Smooth muscle cell (in vitro differentiated cells): Measurements from ENCODE around the gene LOX. TPM values are rescaled to one million over a fixed set of nuclear protein-coding genes. Genes with fewer than 3 reads are reported as not detected.

Experiments used
- DNase-seq: peaks from one replicate; lab custom pipeline; 2025; ENCODE audit not compliant: unreplicated experiment; lab: John Stamatoyannopoulos, UW
- H2AFZ ChIP-seq: fragments of 200-600 bp; sonication (generic); 2 replicates; pipeline ENCODE4 v1.6.0; 2016; ENCODE audit warnings: antibody characterized with exemption, low read depth, mild to moderate bottlenecking
- H3F3A ChIP-seq: fragments of 200-600 bp; sonication (generic); 2 replicates; pipeline ENCODE4 v1.6.0; 2017; ENCODE audit warnings: antibody characterized with exemption, low read depth
- H3K27ac ChIP-seq: fragments of 200-600 bp; sonication (generic); 2 replicates; pipeline ENCODE4 v1.5.1; 2016; ENCODE audit warnings: low read depth, mild to moderate bottlenecking
- H3K27me3 ChIP-seq: fragments of 200-600 bp; sonication (generic); 2 replicates; pipeline ENCODE4 v1.6.1; 2016; ENCODE audit warnings: low read depth, mild to moderate bottlenecking
- H3K36me3 ChIP-seq: fragments of 200-600 bp; sonication (generic); 2 replicates; pipeline ENCODE4 v1.5.1; 2016; ENCODE audit warnings: low read depth
- H3K4me1 ChIP-seq: fragments of 200-600 bp; sonication (generic); 2 replicates; pipeline ENCODE4 v1.5.1; 2016; ENCODE audit warnings: low read depth
- H3K4me2 ChIP-seq: fragments of 200-600 bp; sonication (generic); 2 replicates; pipeline ENCODE4 v1.6.0; 2016; ENCODE audit warnings: mild to moderate bottlenecking
- H3K4me3 ChIP-seq: fragments of 200-600 bp; sonication (generic); 2 replicates; pipeline ENCODE4 v1.5.1; 2016; ENCODE audit warnings: mild to moderate bottlenecking
- H3K79me2 ChIP-seq: fragments of 200-600 bp; sonication (generic); 2 replicates; pipeline ENCODE4 v1.6.0; 2016; ENCODE audit warnings: low read depth, mild to moderate bottlenecking
- H3K9ac ChIP-seq: fragments of 200-600 bp; sonication (generic); 2 replicates; pipeline ENCODE4 v1.6.0; 2016; ENCODE audit warnings: low read depth
- H3K9me3 ChIP-seq: fragments of 200-600 bp; sonication (generic); replicated peaks from 2 replicates; pipeline ENCODE4 v1.5.1; 2016; ENCODE audit warnings: low read depth
- H4K20me1 ChIP-seq: fragments of 200-600 bp; sonication (generic); 2 replicates; pipeline ENCODE4 v1.6.0; 2016; ENCODE audit warnings: low read depth
- WGBS: methylation state at CpG from one replicate; pipeline ENCODE4 v1.1.7; 2016; ENCODE audit warnings: low lambda C conversion rate; 5-methylcytosine and 5-hydroxymethylcytosine counted together
- polyA plus RNA-seq: library from polyadenylated mRNA; unstranded; fragments of >200 nt; fragmentation: Nextera tagmentation; extraction: Ambion mirVana; gene quantifications from 2 replicates; pipeline ENCODE4 v1.2.1, GENCODE V29; 2016
- total RNA-seq: library from RNA; depleted of rRNA; stranded (reverse); fragments of >200 nt; gene quantifications from 2 replicates; pipeline ENCODE4 v1.2.3, GENCODE V29; 2014
- TF ChIP-seq, protein P1 (sequence below): fragments of 200-600 bp; sonication (generic); IDR thresholded peaks from 2 replicates; pipeline ENCODE4 v1.5.1; 2017; ENCODE audit warnings: borderline replicate concordance, mild to moderate bottlenecking, antibody characterized with exemption; ENCODE audit not compliant: insufficient read depth, poor library complexity, severe bottlenecking

Gene LOX, protein sequence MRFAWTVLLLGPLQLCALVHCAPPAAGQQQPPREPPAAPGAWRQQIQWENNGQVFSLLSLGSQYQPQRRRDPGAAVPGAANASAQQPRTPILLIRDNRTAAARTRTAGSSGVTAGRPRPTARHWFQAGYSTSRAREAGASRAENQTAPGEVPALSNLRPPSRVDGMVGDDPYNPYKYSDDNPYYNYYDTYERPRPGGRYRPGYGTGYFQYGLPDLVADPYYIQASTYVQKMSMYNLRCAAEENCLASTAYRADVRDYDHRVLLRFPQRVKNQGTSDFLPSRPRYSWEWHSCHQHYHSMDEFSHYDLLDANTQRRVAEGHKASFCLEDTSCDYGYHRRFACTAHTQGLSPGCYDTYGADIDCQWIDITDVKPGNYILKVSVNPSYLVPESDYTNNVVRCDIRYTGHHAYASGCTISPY
- 632 and 642 TPM in 2 replicates for total RNA-seq
- 756 and 808 TPM in 2 replicates for polyA plus RNA-seq

DNA sequence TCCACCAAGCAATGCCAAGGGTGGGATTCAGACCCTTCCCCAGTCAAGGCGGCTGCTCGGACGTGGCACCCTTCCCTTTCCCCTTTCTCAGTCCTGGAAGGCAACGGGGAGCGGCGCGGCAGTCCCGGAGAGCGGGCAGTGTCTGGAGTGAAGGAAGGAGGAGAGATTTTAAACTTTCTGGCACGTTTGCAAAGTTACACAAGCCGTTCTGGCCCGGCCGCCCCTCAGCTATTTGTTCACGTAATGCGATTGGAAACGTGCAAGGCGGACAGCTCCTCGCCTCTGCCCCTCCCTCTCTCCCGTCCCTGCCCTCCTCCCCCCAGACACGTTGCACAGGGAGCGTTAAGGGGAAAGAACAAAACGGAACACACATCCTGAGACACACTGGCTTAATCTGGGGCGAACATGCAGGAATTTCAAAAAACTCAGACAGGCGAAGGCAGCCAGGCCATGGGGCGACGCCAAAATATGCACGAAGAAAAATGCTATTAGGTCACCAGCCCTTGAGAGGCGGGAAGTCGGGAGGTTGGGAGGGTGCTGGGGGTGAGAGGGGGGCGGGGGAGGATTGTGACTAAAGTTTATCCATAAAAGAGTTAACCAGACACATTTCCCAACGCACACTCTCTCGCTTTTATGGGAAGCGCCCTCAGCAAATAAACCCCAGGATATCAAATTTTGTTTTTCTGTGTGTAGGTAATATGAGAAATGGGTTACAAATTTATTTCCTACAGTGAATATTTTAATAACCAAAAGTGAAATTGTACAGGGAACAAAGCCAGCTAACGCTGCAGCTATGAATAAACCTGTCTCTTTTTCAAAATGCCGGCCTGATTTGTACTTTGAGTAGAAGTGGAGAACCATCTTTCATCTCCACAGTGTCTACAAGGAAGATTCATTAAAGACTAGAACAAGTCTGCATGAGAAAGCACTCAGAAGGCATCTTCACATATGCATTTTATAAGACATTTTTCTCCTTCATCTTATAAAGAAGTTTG lies at the start of gene LOX:
LOX (minus strand) TSS at position 144 of the 995 bp plus-strand sequence. CDS start 274 bp downstream, outside the sequence.
- H2AFZ ChIP-seq = peak within 1 kb of the TSS; percentile 57
- H3F3A ChIP-seq = no peaks in the 10 kb centered on the region
- H3K27ac ChIP-seq = peak within 1 kb of the TSS; percentile 94
- peaks cover 19% of the 10 kb centered on the region for H3K36me3 ChIP-seq
- peaks cover 35% of the 10 kb centered on the region for H4K20me1 ChIP-seq
- H3K4me3 ChIP-seq = peak within 1 kb of the TSS; percentile 78
- no peaks in the 10 kb centered on the region for H3K27me3 ChIP-seq
- TF ChIP-seq, protein P1, sequence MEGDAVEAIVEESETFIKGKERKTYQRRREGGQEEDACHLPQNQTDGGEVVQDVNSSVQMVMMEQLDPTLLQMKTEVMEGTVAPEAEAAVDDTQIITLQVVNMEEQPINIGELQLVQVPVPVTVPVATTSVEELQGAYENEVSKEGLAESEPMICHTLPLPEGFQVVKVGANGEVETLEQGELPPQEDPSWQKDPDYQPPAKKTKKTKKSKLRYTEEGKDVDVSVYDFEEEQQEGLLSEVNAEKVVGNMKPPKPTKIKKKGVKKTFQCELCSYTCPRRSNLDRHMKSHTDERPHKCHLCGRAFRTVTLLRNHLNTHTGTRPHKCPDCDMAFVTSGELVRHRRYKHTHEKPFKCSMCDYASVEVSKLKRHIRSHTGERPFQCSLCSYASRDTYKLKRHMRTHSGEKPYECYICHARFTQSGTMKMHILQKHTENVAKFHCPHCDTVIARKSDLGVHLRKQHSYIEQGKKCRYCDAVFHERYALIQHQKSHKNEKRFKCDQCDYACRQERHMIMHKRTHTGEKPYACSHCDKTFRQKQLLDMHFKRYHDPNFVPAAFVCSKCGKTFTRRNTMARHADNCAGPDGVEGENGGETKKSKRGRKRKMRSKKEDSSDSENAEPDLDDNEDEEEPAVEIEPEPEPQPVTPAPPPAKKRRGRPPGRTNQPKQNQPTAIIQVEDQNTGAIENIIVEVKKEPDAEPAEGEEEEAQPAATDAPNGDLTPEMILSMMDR = no peak
- peaks cover 39% of the 10 kb centered on the region for H3K79me2 ChIP-seq
- H3K9me3 ChIP-seq = no peaks in the 10 kb centered on the region
- WGBS = 8% methylated on average over 23 of the region's 35 CpGs
- DNase-seq = peak; percentile 49
- H3K9ac ChIP-seq = peak within 1 kb of the TSS; percentile 89
- peak within 1 kb of the TSS; percentile 96 for H3K4me2 ChIP-seq
- peaks cover 27% of the 10 kb centered on the region for H3K4me1 ChIP-seq

- Histone ChIP-seq H3K36me3 (no peaks in the 10 kb centered on the region), H3K9ac (peak overlapping the region; percentile 82), H3K4me3 (peak overlapping the region; percentile 21), H4K20me1 (no peaks in the 10 kb centered on the region), H2AFZ (no peak overlapping the region), H3K4me2 (peak overlapping the region; percentile 74), H3K9me3 (no peaks in the 10 kb centered on the region), H3K27ac (peak overlapping the region; percentile 98), H3K4me1 (peaks cover 26% of the 10 kb centered on the region), H3F3A (no peaks in the 10 kb centered on the region), H3K79me2 (no peaks in the 10 kb centered on the region), H3K27me3 (no peaks in the 10 kb centered on the region)
- TF ChIP-seq, protein P1 = no peak
- WGBS = 46% methylated on average over 10 of the region's 10 CpGs
- no peak for DNase-seq
Measured at GRCh38 chr5:122126756-122127321, 48.8 kb upstream of the LOX start.

DNA sequence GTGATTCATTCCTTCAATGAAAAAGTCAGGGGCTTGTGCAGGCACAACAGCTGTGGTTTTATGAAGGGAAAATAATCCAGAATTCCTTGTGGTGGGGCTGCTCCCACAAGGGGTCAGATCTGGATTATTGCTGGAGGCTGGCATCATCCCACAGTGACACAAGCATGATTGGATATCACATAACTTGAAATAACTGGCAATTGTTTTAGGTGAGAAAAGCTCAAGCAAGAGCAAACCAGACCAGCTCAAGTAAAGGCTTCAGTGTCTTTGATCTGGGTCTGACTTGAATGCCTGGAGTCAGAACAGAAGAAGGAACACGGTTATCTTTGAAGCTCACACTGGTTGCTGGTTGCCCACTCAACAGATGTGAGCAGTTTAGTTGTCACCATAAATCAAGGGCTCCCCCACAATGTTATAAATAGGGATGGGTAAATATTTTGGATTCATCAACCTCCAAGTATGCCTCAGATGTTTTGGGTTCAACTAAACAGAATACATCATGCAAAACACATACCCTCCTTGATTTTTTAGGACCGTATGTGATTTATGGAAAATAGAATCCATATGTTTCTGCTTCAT lies 48.2 kb upstream of the LOX start:
- H3K9me3 ChIP-seq = no peaks in the 10 kb centered on the region
- peak overlapping the region; percentile 98 for H3K27ac ChIP-seq
- H3K4me2 ChIP-seq = peak overlapping the region; percentile 74
- no peaks in the 10 kb centered on the region for H3K79me2 ChIP-seq
- peak overlapping the region; percentile 21 for H3K4me3 ChIP-seq
- H3K36me3 ChIP-seq = no peaks in the 10 kb centered on the region
- no peaks in the 10 kb centered on the region for H4K20me1 ChIP-seq
- peak overlapping the region; percentile 82 for H3K9ac ChIP-seq
- no peak overlapping the region for H2AFZ ChIP-seq
- 16% methylated on average over 2 of the region's 2 CpGs for WGBS
- H3K4me1 ChIP-seq = peaks cover 26% of the 10 kb centered on the region
- TF ChIP-seq, protein P1 = no peak
- no peak for DNase-seq
- no peaks in the 10 kb centered on the region for H3K27me3 ChIP-seq
- H3F3A ChIP-seq = no peaks in the 10 kb centered on the region
